Stimulated activated CD8-positive, alpha-beta memory T cell treated with anti-CD3 and anti-CD28 coated beads, Interleukin-4, amount 100 ng/mL, for 4 hours (primary cell): ENCODE measurements around the gene SLC45A3.

ENCODE experiments used
- DNase-seq, 2 donors: peaks; one replicate each; pipeline ENCODE4 v3.0.0-alpha.2; 2020; ENCODE audit warnings: low read depth in 2 of 2, low spot score in 1 of 2

The SLC45A3 gene

GRCh38 chr1:205610901-205611466 is 69.3 kb downstream of the SLC45A3 start:
- no peak for DNase-seq

DNA sequence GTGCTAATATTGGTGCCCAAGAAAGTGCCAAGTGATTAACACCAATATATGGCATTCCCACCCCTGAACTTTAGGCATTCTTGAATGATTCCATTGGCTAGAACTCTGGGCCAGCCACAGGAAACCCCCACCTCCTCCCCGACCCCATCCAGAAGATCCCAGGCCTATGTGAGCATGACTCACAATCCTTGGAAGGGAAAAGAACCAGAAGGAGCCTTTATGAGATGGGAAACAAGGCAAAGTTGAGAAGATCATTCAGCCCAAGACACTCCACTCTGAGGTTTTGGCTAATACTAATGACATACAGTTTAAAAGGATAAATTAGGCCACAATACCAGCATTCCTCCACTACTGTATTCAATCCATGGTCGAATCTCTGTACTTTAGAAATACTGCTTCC is 70.3 kb downstream of the SLC45A3 start:
- no peak for DNase-seq
